SK-N-MC (cell line): ENCODE data around the gene CCT3.
"Not testable (repeated sequence)": the region's sequence is repeated elsewhere in the genome, so short reads cannot be mapped to it uniquely, and the experiment has no call there.

Experiments
- DNase-seq: peaks from one replicate; pipeline ENCODE4 v3.0.0-alpha.2; 2011; ENCODE audit warnings: low read depth, low spot score
- H3K27ac ChIP-seq: fragments of 200-600 bp; sonication (generic); 2 replicates; pipeline ENCODE4 v1.5.1; 2016; ENCODE audit warnings: mixed run types
- H3K36me3 ChIP-seq: fragments of 200-600 bp; sonication (generic); 2 replicates; pipeline ENCODE4 v1.6.1; 2017; ENCODE audit warnings: antibody characterized with exemption, low read length, mixed read lengths; ENCODE audit not compliant: insufficient read depth
- H3K4me3 ChIP-seq: fragments of 200-600 bp; sonication (generic); 2 replicates; pipeline ENCODE4 v1.5.1; 2016
- H3K9ac ChIP-seq: fragments of 200-600 bp; sonication (generic); 2 replicates; pipeline ENCODE4 v1.8.0; 2017; ENCODE audit warnings: mixed run types, mixed read lengths; ENCODE audit not compliant: insufficient read length
- H3K9me3 ChIP-seq: fragments of 200-600 bp; sonication (generic); 2 replicates; pipeline ENCODE4 v1.6.1; 2017; ENCODE audit warnings: low read depth, mild to moderate bottlenecking, antibody characterized with exemption, low read length, moderate library complexity, mixed read lengths
- EZH2 ChIP-seq: fragments of 200-600 bp; sonication (generic); IDR thresholded peaks from one replicate; pipeline ENCODE4 v1.6.1; 2017; ENCODE audit warnings: antibody characterized with exemption
- FOXP2 ChIP-seq: optimal IDR thresholded peaks from 2 replicates; pipeline ENCODE3; 2011; ENCODE audit warnings: mild to moderate bottlenecking, moderate library complexity; ENCODE audit not compliant: insufficient read depth; ENCODE audit errors: extremely low read length, control extremely low read depth
- POLR2AphosphoS5 ChIP-seq: IDR thresholded peaks from 2 replicates; pipeline ENCODE4 v1.6.1; 2012; ENCODE audit warnings: mild to moderate bottlenecking, low read depth, low read length, borderline replicate concordance

The CCT3 gene

GRCh38 chr1:156358641-156359040 lies 20.5 kb upstream of the CCT3 start:
- H3K27ac ChIP-seq: no peak overlapping the region
- no peaks in the 10 kb centered on the region for H3K9me3 ChIP-seq
- H3K9ac ChIP-seq: no peak overlapping the region
- no peak overlapping the region for H3K4me3 ChIP-seq
- no peaks in the 10 kb centered on the region for H3K36me3 ChIP-seq
- TF ChIP-seq FOXP2: no peak
- TF ChIP-seq EZH2: no peak
- no peak for TF ChIP-seq POLR2AphosphoS5
- no peak for DNase-seq

- no peak for TF ChIP-seq POLR2AphosphoS5
- no peak for TF ChIP-seq FOXP2
- no peak for TF ChIP-seq EZH2
- Histone ChIP-seq H3K4me3 (no peak overlapping the region), H3K9me3 (no peaks in the 10 kb centered on the region), H3K36me3 (no peaks in the 10 kb centered on the region), H3K9ac (no peak overlapping the region), H3K27ac (no peak overlapping the region)
- no peak for DNase-seq
These were observed 19.9 kb upstream of the CCT3 start for GRCh38 chr1:156357977-156358376.

GRCh38 chr1:156356875-156357534 lies 18.9 kb upstream of the CCT3 start:
- no peak for DNase-seq
- no peaks in the 10 kb centered on the region for H3K9me3 ChIP-seq
- TF ChIP-seq POLR2AphosphoS5 (no peak), FOXP2 (no peak), EZH2 (no peak)
- peak overlapping the region; percentile 50 for H3K4me3 ChIP-seq
- H3K36me3 ChIP-seq: no peaks in the 10 kb centered on the region
- no peak overlapping the region for H3K27ac ChIP-seq
- H3K9ac ChIP-seq: no peak overlapping the region

DNA sequence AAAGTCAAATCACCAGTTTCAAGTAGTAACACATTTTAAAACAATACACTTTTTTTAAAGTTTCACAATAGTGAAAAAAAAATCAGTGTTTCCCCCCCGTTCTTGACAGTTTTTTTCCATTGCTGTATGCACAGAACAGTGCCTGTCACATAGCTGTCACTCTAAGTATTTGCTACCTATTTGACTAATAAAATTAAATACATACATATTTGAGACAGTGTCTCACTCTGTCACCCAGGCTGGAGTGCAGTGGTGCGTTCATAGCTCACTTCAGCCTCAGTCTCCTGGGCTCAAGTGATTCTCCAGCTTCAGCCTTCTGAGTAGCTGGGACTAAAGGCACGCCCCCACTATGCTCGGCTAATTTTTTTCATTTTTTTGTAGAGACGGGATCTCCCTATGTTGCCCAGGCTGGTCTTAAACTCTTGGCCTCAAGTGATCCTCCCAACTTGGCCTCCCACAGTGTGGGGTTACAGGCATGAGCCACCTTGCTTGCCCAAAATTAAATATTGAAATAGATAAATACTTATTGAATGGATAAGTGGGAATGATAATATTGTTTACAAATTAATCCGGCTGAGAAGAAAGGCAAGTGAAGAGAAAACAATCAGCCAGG lies 18.3 kb upstream of the CCT3 start:
- no peak overlapping the region for H3K9ac ChIP-seq
- TF ChIP-seq EZH2 (no peak), FOXP2 (no peak), POLR2AphosphoS5 (no peak)
- DNase-seq: no peak
- peak overlapping the region; percentile 50 for H3K4me3 ChIP-seq
- H3K27ac ChIP-seq: no peak overlapping the region
- no peaks in the 10 kb centered on the region for H3K9me3 ChIP-seq
- H3K36me3 ChIP-seq: no peaks in the 10 kb centered on the region

DNA sequence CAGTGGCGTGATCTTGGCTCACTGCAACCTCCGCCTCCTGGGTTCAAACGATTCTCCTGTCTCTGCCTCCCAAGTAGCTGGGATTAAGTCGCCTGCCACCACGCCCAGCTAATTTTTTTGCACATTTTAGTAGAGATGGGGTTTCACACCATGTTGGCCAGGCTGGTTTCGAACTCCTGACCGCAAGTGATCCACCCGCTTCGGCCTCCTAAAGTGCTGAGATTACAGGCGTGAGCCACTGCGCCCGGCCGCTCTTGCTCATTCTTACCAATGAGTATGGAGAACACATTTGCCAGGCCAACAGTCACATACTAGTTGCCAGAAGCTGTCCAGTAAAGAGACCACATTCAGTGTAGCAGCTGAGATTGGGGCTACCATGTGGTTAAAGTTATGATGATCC lies 14.4 kb upstream of the CCT3 start:
- not testable (repeated sequence) for DNase-seq, H3K36me3 ChIP-seq, H3K9ac ChIP-seq, H3K27ac ChIP-seq, H3K4me3 ChIP-seq, H3K9me3 ChIP-seq

DNA sequence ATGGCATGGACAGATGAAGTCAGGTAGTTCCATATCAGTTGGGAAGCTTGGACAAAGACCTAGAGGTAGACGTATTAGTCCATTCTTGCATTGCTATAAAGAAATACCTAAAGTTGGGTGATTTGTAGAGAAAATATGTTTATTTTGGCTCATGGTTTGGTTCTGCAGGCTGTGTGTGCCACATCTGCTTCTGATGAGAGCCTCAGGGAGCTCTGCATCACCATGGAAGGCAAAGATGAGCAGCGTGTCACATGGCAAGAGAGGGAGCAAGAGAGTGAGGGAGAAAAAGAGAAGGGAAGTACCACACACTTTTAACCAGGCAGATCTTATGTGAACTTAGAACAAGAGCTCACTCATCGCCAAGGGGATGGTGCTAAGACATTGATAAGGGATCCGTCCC lies 9.2 kb upstream of the CCT3 start:
- DNase-seq: no peak
- no peaks in the 10 kb centered on the region for H3K9me3 ChIP-seq
- H3K27ac ChIP-seq: no peak overlapping the region
- no peaks in the 10 kb centered on the region for H3K36me3 ChIP-seq
- H3K9ac ChIP-seq: no peak overlapping the region
- TF ChIP-seq EZH2 (no peak), POLR2AphosphoS5 (no peak), FOXP2 (no peak)
- no peak overlapping the region for H3K4me3 ChIP-seq

DNA sequence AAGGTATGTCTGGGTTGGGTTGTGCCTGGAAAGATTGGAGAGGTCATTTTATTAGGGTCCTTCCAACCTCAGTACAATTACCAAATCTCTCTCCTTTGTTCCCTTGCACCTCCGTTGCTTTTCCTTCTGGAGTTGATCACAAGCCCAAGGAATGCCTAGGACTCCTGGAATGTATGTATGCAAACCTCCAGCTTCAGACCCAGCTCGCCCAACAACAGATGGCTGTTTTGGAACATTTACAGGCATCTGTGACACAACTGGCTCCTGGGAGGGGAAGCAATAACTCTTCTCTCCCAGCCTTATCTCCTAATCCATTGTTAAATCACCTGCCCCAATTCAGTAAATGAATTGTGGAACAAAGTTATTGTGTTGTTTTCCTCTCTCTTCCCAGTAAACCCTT lies 8.5 kb upstream of the CCT3 start:
- H3K27ac ChIP-seq: no peak overlapping the region
- TF ChIP-seq EZH2: no peak
- no peak for TF ChIP-seq FOXP2
- no peak for TF ChIP-seq POLR2AphosphoS5
- no peaks in the 10 kb centered on the region for H3K9me3 ChIP-seq
- DNase-seq: no peak
- H3K36me3 ChIP-seq: no peaks in the 10 kb centered on the region
- H3K4me3 ChIP-seq: no peak overlapping the region
- no peak overlapping the region for H3K9ac ChIP-seq

DNA sequence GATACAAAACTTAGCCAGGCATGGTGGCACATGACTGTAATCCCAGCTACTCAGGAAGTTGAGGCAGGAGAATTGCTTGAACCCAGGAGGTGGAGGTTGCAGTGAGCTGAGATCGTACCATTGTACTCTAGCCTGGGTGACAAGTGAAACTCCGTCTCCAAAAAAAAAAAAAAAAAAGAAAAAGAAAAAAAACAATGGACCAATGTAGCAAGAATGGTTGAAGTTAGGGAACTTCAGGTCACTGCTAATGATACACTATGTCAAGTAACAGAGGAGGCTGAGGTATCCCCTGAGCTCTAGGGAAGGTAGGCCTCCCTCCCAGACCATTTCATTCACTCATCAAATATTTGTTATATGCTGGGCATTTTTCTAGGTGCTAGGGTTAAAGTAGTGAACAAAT lies 7.9 kb upstream of the CCT3 start:
- not testable (repeated sequence) for H3K36me3 ChIP-seq, H3K9ac ChIP-seq, H3K9me3 ChIP-seq, DNase-seq, H3K4me3 ChIP-seq, H3K27ac ChIP-seq

DNA sequence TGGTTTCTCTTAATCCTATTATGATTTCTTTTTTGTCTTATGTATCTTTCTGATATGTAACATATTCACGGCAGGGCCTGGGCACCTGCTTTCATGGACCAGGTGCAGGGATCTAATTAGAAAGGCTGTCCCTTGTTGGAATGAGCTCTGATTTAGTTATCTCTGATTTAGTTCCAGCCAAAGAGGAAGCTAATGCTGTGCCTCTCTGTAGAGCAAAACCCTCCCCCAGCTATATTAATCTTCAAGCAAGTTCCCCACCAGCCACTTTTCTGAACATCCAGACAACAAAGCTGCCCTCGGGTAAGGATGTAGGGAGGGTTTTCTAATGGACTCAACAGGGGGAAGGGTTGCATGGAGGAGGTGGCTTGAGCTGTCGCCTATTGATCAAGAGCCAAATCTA lies 6.3 kb upstream of the CCT3 start:
- no peak overlapping the region for H3K4me3 ChIP-seq
- TF ChIP-seq FOXP2 (no peak), EZH2 (no peak), POLR2AphosphoS5 (no peak)
- H3K36me3 ChIP-seq: no peaks in the 10 kb centered on the region
- no peaks in the 10 kb centered on the region for H3K9me3 ChIP-seq
- DNase-seq: no peak
- no peak overlapping the region for H3K27ac ChIP-seq
- H3K9ac ChIP-seq: no peak overlapping the region
